Left ventricle myocardium inferior (tissue), 1 donor: Measurements from ENCODE around the gene ZFHX3. TPM values are rescaled to one million over a fixed set of nuclear protein-coding genes. Genes with fewer than 3 reads are reported as not detected.

ENCODE experiments used
- DNase-seq: peaks from one replicate; pipeline ENCODE4 v3.0.0-alpha.2; 2020
- H3K27ac ChIP-seq: fragments of 200-600 bp; replicated peaks from 2 replicates; pipeline ENCODE4 v1.8.0; 2021
- H3K27me3 ChIP-seq: fragments of 200-600 bp; 2 replicates; pipeline ENCODE4 v1.8.0; 2021; ENCODE audit warnings: low read depth
- H3K36me3 ChIP-seq: fragments of 200-600 bp; 2 replicates; pipeline ENCODE4 v1.8.0; 2021
- H3K4me1 ChIP-seq: fragments of 200-600 bp; 2 replicates; pipeline ENCODE4 v1.8.0; 2021
- H3K4me3 ChIP-seq: fragments of 200-600 bp; 2 replicates; pipeline ENCODE4 v1.8.0; 2021; ENCODE audit warnings: mild to moderate bottlenecking, moderate library complexity
- H3K9me3 ChIP-seq: fragments of 200-600 bp; replicated peaks from 2 replicates; pipeline ENCODE4 v1.8.0; 2021
- CTCF ChIP-seq: fragments of 200-600 bp; IDR thresholded peaks from 2 replicates; pipeline ENCODE4 v1.8.0; 2021; ENCODE audit warnings: antibody characterized with exemption, mild to moderate bottlenecking, borderline replicate concordance
- intact Hi-C: fragments of 100-400 bp; cut with micrococcal nuclease; formaldehyde crosslinking; loops from one replicate; pipeline ENCODE4 v1.11.0; 2022
- total RNA-seq: library from RNA; stranded (reverse); fragmentation: NEBNext Ultra II Directional; extraction: Animal tissue kit (Norgen Biotek cat#: 25700); gene quantifications from one replicate; pipeline ENCODE4 v1.2.1, GENCODE V29; 2021
- donor health status: DM: no; HTN: yes; CAD: no; lungs with severe emphysema.

ZFHX3 gene
- total RNA-seq, 1 donor from 2014 or later: 9.6 TPM

GRCh38 chr16:73023752-73024570 lies 24.0 kb downstream of the ZFHX3 start:
- TF ChIP-seq CTCF: no peak
- Histone ChIP-seq H3K4me1 (peaks cover 93% of the 10 kb centered on the region), H3K9me3 (no peaks in the 10 kb centered on the region), H3K36me3 (no peaks in the 10 kb centered on the region), H3K27ac (peak overlapping the region; percentile 63), H3K4me3 (no peak overlapping the region), H3K27me3 (no peaks in the 10 kb centered on the region)
- DNase-seq: no peak
- intact Hi-C loops: no loop called here

GRCh38 chr16:73023320-73023719 lies 24.6 kb downstream of the ZFHX3 start:
- no peaks in the 10 kb centered on the region for H3K9me3 ChIP-seq
- H3K27ac ChIP-seq: no peak overlapping the region
- DNase-seq: no peak
- no peak for TF ChIP-seq CTCF
- H3K36me3 ChIP-seq: no peaks in the 10 kb centered on the region
- H3K4me3 ChIP-seq: no peak overlapping the region
- H3K4me1 ChIP-seq: peaks cover 93% of the 10 kb centered on the region
- H3K27me3 ChIP-seq: no peaks in the 10 kb centered on the region
- intact Hi-C loops: no loop called here

GRCh38 chr16:73022534-73022933 lies 25.4 kb downstream of the ZFHX3 start:
- Histone ChIP-seq H3K4me3 (no peak overlapping the region), H3K36me3 (no peaks in the 10 kb centered on the region), H3K27ac (peak overlapping the region; percentile 42), H3K27me3 (no peaks in the 10 kb centered on the region), H3K9me3 (no peaks in the 10 kb centered on the region), H3K4me1 (peaks cover 87% of the 10 kb centered on the region)
- DNase-seq: no peak
- TF ChIP-seq CTCF: no peak
- intact Hi-C loops: no loop called here

- intact Hi-C loops: no loop called here
- Histone ChIP-seq H3K27me3 (no peaks in the 10 kb centered on the region), H3K36me3 (no peaks in the 10 kb centered on the region), H3K27ac (peak overlapping the region; percentile 42), H3K4me1 (peaks cover 86% of the 10 kb centered on the region), H3K4me3 (no peak overlapping the region), H3K9me3 (no peaks in the 10 kb centered on the region)
- DNase-seq: no peak
- TF ChIP-seq CTCF: no peak
Observed at GRCh38 chr16:73021866-73022495, 25.9 kb downstream of the ZFHX3 start.

- TF ChIP-seq CTCF: no peak
- Histone ChIP-seq H3K36me3 (no peaks in the 10 kb centered on the region), H3K27me3 (no peaks in the 10 kb centered on the region), H3K27ac (peak overlapping the region; percentile 75), H3K4me3 (no peak overlapping the region), H3K9me3 (no peaks in the 10 kb centered on the region), H3K4me1 (peaks cover 85% of the 10 kb centered on the region)
- DNase-seq: peak; percentile 81
- intact Hi-C loops: no loop called here
Observed at GRCh38 chr16:73020409-73020884, 27.5 kb downstream of the ZFHX3 start.
